ENCODE measurements around the gene OMG.

DNA sequence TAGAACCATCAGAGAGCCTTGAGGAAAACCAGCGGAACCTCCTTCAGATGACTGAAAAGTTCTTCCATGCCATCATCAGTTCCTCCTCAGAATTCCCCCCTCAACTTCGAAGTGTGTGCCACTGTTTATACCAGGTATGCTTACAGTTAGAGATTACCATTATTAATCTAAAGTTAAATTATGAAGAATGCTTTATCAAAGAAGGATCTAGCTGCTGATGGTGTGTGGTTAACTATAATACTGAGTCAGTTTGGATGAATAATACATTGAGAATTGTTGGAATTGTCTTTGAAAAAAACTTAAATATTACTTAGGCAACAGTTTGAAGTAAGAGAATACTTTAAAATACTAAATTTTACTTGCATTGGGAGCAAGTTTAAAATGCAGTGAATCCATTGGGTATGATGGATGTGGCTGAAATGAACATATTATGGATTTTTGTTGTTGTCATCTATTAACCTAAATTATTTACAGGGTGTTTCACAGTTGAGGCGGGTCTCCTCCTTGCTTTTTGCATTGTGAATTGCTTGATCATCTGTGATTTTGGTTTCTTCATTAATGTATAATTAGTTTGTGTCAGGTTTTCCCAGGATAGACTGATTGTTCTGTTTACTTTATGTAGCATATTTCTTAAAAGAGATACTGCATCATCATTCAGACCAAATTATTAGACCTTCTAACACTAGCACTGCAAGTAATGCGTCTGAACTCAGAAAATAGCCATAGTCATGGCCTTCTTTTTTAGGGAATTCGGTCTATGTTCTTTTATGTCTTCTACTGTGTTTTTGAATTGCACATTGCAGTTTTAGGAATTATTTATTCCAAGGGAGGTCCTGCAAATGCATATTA is 47.8 kb downstream of the OMG start:
- TF ChIP-seq POLR2AphosphoS5 (IDR thresholded peaks at IDR 0.05; ENCODE audit: borderline replicate concordance, low read depth, low read length), result no peak
- no peak for TF ChIP-seq EZH2 (IDR thresholded peaks at IDR 0.05)
